Thoracic aorta (tissue), 2 donors: Measurements from ENCODE around the gene VEGFA. TPM values are rescaled to one million over a fixed set of nuclear protein-coding genes. Genes with fewer than 3 reads are reported as not detected.

Experiments used
- ATAC-seq: fragments of 150-250 bp; one replicate; pipeline ENCODE4 v1.8.0; 2017; ENCODE audit warnings: low read depth; ENCODE audit not compliant: insufficient number of reproducible peaks, low FRiP score
- DNase-seq: peaks from one replicate; pipeline ENCODE4 v3.0.0-alpha.2; 2020; ENCODE audit warnings: low spot score
- H3K27ac ChIP-seq, 2 donors: fragments of 200-600 bp; sonication (generic); 1 replicate in 1 of 2; 2 replicates in 1 of 2; pipeline ENCODE4 v1.5.1; 2016; ENCODE audit warnings: mild to moderate bottlenecking in 2 of 2, moderate library complexity in 2 of 2
- H3K27me3 ChIP-seq: fragments of 200-600 bp; sonication (generic); replicated peaks from 2 replicates; pipeline ENCODE4 v1.6.0; 2016; ENCODE audit warnings: mild to moderate bottlenecking; ENCODE audit not compliant: insufficient read depth
- H3K36me3 ChIP-seq: fragments of 200-600 bp; sonication (generic); one replicate; pipeline ENCODE4 v1.5.1; 2016
- H3K4me1 ChIP-seq, 2 donors: fragments of 200-600 bp; sonication (generic); 1 replicate in 1 of 2; 2 replicates in 1 of 2; pipeline versions ENCODE4 v1.5.1 to v1.6.0; 2016; ENCODE audit warnings: low read depth in 2 of 2, mild to moderate bottlenecking in 1 of 2; ENCODE audit not compliant: control insufficient read depth in 1 of 2
- H3K4me3 ChIP-seq: fragments of 200-600 bp; sonication (generic); 2 replicates; pipeline ENCODE4 v1.5.1; 2016; ENCODE audit warnings: mild to moderate bottlenecking
- H3K9me3 ChIP-seq: fragments of 200-600 bp; sonication (generic); 2 replicates; pipeline ENCODE4 v1.5.1; 2016
- CTCF ChIP-seq: fragments of 200-600 bp; sonication (generic); IDR thresholded peaks from one replicate; pipeline ENCODE4 v1.5.1; 2019; ENCODE audit warnings: antibody characterized with exemption
- total RNA-seq, 2 donors: library from RNA; depleted of rRNA; stranded (reverse); fragments of >200 nt; gene quantifications; one replicate each; pipeline versions ENCODE4 v1.1.0 to v1.2.3, GENCODE V29; 2016

VEGFA gene
- total RNA-seq, 2 donors from 2014 or later: 36.0 to 117 TPM

- Histone ChIP-seq H3K4me1 (no peaks in the 10 kb centered on the region), H3K36me3 (no peaks in the 10 kb centered on the region), H3K27me3 (no peaks in the 10 kb centered on the region), H3K27ac (no peak overlapping the region), H3K4me3 (no peak overlapping the region), H3K9me3 (no peaks in the 10 kb centered on the region)
- no peak for ATAC-seq
- no peak for TF ChIP-seq CTCF
- no peak for DNase-seq
These were observed 60.8 kb downstream of the VEGFA start for GRCh38 chr6:43830775-43831174.

- Histone ChIP-seq H3K27me3 (no peaks in the 10 kb centered on the region), H3K4me3 (no peak overlapping the region), H3K4me1 (no peaks in the 10 kb centered on the region), H3K9me3 (no peaks in the 10 kb centered on the region), H3K27ac (no peak overlapping the region), H3K36me3 (no peaks in the 10 kb centered on the region)
- ATAC-seq (no peak), DNase-seq (no peak)
- no peak for TF ChIP-seq CTCF
These were observed 61.2 kb downstream of the VEGFA start for GRCh38 chr6:43831191-43831590.

GRCh38 chr6:43833223-43833995 is 63.4 kb downstream of the VEGFA start:
- no peaks in the 10 kb centered on the region for H3K27me3 ChIP-seq
- no peaks in the 10 kb centered on the region for H3K4me1 ChIP-seq
- DNase-seq (no peak), ATAC-seq (no peak)
- H3K9me3 ChIP-seq: no peaks in the 10 kb centered on the region
- no peak overlapping the region for H3K27ac ChIP-seq
- H3K36me3 ChIP-seq: no peaks in the 10 kb centered on the region
- TF ChIP-seq CTCF: no peak
- no peak overlapping the region for H3K4me3 ChIP-seq

GRCh38 chr6:43833996-43834390 is 64.0 kb downstream of the VEGFA start:
- TF ChIP-seq CTCF: no peak
- no peak for ATAC-seq
- no peaks in the 10 kb centered on the region for H3K4me1 ChIP-seq
- no peaks in the 10 kb centered on the region for H3K9me3 ChIP-seq
- no peaks in the 10 kb centered on the region for H3K27me3 ChIP-seq
- H3K36me3 ChIP-seq: no peaks in the 10 kb centered on the region
- no peak overlapping the region for H3K27ac ChIP-seq
- no peak for DNase-seq
- no peak overlapping the region for H3K4me3 ChIP-seq

- H3K27me3 ChIP-seq: no peaks in the 10 kb centered on the region
- no peak overlapping the region for H3K4me3 ChIP-seq
- no peak overlapping the region for H3K27ac ChIP-seq
- no peaks in the 10 kb centered on the region for H3K9me3 ChIP-seq
- ATAC-seq: no peak
- H3K4me1 ChIP-seq: no peaks in the 10 kb centered on the region
- H3K36me3 ChIP-seq: no peaks in the 10 kb centered on the region
- DNase-seq: no peak
- TF ChIP-seq CTCF: no peak
These were observed 64.6 kb downstream of the VEGFA start for GRCh38 chr6:43834528-43835155.
